Measurements from ENCODE around the gene CDH4.

The CDH4 gene

GRCh38 chr20:61736001-61736635 is 484.1 kb downstream of the CDH4 start:
- DNase-seq (ENCODE audit: low read depth): no peak

- DNase-seq (ENCODE audit: low read depth): no peak
Observed at GRCh38 chr20:61736751-61737310, 484.8 kb downstream of the CDH4 start.

GRCh38 chr20:61737346-61737745 is 485.3 kb downstream of the CDH4 start:
- no peak for DNase-seq (ENCODE audit: low read depth)

- no peak for DNase-seq (ENCODE audit: low read depth)
Observed at GRCh38 chr20:61737812-61738443, 485.9 kb downstream of the CDH4 start.

- DNase-seq (ENCODE audit: low read depth): no peak
Observed at GRCh38 chr20:61738601-61739069, 486.6 kb downstream of the CDH4 start.

GRCh38 chr20:61739086-61739831 is 487.2 kb downstream of the CDH4 start:
- no peak for DNase-seq (ENCODE audit: low read depth)

GRCh38 chr20:61739832-61740118 is 487.7 kb downstream of the CDH4 start:
- DNase-seq (ENCODE audit: low read depth): no peak

- no peak for DNase-seq (ENCODE audit: low read depth)
Observed at GRCh38 chr20:61742097-61742825, 490.2 kb downstream of the CDH4 start.

- DNase-seq (ENCODE audit: low read depth): no peak
Observed at GRCh38 chr20:61743606-61744005, 491.5 kb downstream of the CDH4 start.

GRCh38 chr20:61744691-61745396 is 492.8 kb downstream of the CDH4 start:
- DNase-seq (ENCODE audit: low read depth): no peak

GRCh38 chr20:61745397-61746146 is 493.5 kb downstream of the CDH4 start:
- DNase-seq (ENCODE audit: low read depth): no peak

- no peak for DNase-seq (ENCODE audit: low read depth)
Observed at GRCh38 chr20:61746147-61746646, 494.1 kb downstream of the CDH4 start.

GRCh38 chr20:61746781-61747180 is 494.7 kb downstream of the CDH4 start:
- no peak for DNase-seq (ENCODE audit: low read depth)

GRCh38 chr20:61748376-61748775 is 496.3 kb downstream of the CDH4 start:
- DNase-seq (ENCODE audit: low read depth): no peak

- no peak for DNase-seq (ENCODE audit: low read depth)
Observed at GRCh38 chr20:61749406-61750075, 497.5 kb downstream of the CDH4 start.

GRCh38 chr20:61750093-61750492 is 498.0 kb downstream of the CDH4 start:
- no peak for DNase-seq (ENCODE audit: low read depth)

- DNase-seq (ENCODE audit: low read depth): no peak
Observed at GRCh38 chr20:61752576-61752975, 500.5 kb downstream of the CDH4 start.

- DNase-seq (ENCODE audit: low read depth): no peak
Observed at GRCh38 chr20:61753316-61753942, 501.4 kb downstream of the CDH4 start.

Measured in fibroblast of the conjunctiva (primary cell).